ENCODE results near the gene AQP3. TPM values are rescaled to one million over a fixed set of nuclear protein-coding genes. Genes with fewer than 3 reads are reported as not detected.
"Not testable (repeated sequence)": the region's sequence is repeated elsewhere in the genome, so short reads cannot be mapped to it uniquely, and the experiment has no call there.

Gene AQP3
- total RNA-seq, 1 donor from 2014 or later, result 5.4 TPM

- no peak overlapping the region for H3K4me3 ChIP-seq (ENCODE audit: low read depth, low read length)
- DNase-seq (ENCODE audit: low read depth), result no peak
- no peak for TF ChIP-seq CTCF (conservative IDR thresholded peaks at IDR 0.05; ENCODE audit: low read depth, low read length)
Observed at GRCh38 chr9:33425128-33425533, 22.3 kb downstream of the AQP3 start.

GRCh38 chr9:33424492-33424891 lies 22.9 kb downstream of the AQP3 start:
- not testable (repeated sequence) for H3K4me3 ChIP-seq (ENCODE audit: low read depth, low read length); DNase-seq (ENCODE audit: low read depth)

- not testable (repeated sequence) for DNase-seq (ENCODE audit: low read depth); H3K4me3 ChIP-seq (ENCODE audit: low read depth, low read length)
Observed at GRCh38 chr9:33424043-33424442, 23.4 kb downstream of the AQP3 start.

DNA sequence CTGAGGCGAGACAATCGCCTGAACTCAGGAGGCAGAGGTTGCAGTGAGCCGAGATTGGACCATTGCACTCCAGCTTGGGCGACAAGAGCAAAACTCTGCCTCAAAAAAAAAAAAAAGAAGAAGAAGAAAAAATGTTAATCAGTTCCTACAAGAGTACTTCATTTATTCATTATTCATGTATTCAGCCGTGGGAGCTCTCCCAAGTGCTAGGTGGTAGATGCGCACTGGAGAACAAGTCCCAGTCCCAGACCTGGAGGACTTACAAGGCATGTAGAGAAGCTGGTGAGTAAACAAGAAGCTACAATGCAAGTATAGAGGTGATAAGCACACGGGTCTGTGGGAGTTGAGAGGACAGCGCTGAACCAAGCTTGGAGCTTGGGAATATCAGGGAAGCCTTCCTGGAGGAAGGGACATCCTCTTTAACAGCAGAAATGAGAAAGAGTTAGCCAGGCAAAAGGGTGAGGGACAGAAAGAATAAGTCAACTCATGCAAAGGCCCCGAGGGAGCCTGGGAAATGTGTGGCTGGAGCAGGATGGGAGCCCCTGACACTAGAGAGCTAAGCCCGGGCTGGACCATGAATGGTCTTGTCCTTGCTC lies 27.6 kb downstream of the AQP3 start:
- DNase-seq (ENCODE audit: low read depth), result no peak
- TF ChIP-seq CTCF (conservative IDR thresholded peaks at IDR 0.05; ENCODE audit: low read depth, low read length), result no peak
- H3K4me3 ChIP-seq (ENCODE audit: low read depth, low read length), result no peak overlapping the region

DNA sequence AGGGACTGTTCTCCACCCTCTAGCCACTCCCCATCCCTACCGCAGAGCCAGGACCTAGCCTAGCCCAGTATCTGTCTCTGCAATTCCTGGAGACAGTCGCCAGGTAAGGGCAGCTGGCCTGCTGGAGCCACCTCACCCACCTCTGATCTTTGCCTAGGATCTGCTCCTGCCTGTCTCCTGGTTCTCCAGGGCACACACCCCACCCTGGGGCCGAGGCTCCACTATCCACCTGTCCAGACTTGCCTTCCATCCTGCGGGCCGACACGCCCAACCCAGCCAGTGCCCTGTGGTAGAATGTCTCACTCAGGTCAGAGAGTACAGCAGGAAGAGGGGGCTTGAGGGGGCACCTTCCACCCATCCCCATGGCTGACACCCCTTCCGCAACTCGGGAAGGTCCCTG lies 29.3 kb downstream of the AQP3 start:
- no peak for DNase-seq (ENCODE audit: low read depth)
- TF ChIP-seq CTCF (conservative IDR thresholded peaks at IDR 0.05; ENCODE audit: low read depth, low read length), result no peak
- H3K4me3 ChIP-seq (ENCODE audit: low read depth, low read length), result no peak overlapping the region

- no peak overlapping the region for H3K4me3 ChIP-seq (ENCODE audit: low read depth, low read length)
- no peak for TF ChIP-seq CTCF (conservative IDR thresholded peaks at IDR 0.05; ENCODE audit: low read depth, low read length)
- DNase-seq (ENCODE audit: low read depth), result no peak
Observed at GRCh38 chr9:33416996-33417395, 30.4 kb downstream of the AQP3 start.

- no peak for DNase-seq (ENCODE audit: low read depth)
- no peak overlapping the region for H3K4me3 ChIP-seq (ENCODE audit: low read depth, low read length)
- TF ChIP-seq CTCF (conservative IDR thresholded peaks at IDR 0.05; ENCODE audit: low read depth, low read length), result peak; percentile 86
Observed at GRCh38 chr9:33415501-33416038, 31.8 kb downstream of the AQP3 start.

DNA sequence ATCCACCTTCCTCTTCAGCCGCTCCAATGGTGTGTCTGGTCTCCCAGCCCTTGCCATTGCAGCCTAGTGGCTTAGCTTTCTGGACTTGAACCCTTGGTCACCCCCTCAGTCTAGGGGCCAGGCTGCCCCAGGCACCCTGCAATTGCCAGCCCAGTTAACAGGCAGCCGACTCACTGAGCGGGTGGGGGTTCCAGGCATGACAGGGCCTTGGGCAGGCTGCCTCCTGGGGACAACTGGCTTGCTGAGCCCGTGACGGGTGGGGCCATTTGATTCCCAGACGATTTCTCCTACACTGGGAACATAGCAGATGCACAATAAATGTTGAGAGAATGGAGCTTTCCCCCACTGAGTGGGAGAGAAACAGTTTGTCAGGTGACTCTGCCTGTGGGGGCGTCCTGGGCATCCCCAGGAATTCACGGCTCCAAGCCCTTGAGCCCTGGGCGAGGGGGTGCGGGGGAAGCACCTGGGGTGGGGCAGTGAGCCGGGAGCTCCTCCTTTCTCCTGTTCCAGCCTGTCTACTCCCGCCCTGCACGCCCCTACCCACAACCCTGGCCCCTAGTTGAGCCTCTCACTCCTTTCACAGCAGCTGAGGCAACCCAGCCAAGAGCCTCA lies 32.4 kb downstream of the AQP3 start:
- H3K4me3 ChIP-seq (ENCODE audit: low read depth, low read length), result no peak overlapping the region
- no peak for DNase-seq (ENCODE audit: low read depth)
- TF ChIP-seq CTCF (conservative IDR thresholded peaks at IDR 0.05; ENCODE audit: low read depth, low read length), result no peak
